CD4-positive, alpha-beta T cell treated with Interleukin-17A for 1 hour (primary cell): ENCODE results near the gene CIT.
"Not testable (repeated sequence)": the region's sequence is repeated elsewhere in the genome, so short reads cannot be mapped to it uniquely, and the experiment has no call there.

Experiments
- DNase-seq: peaks from one replicate; pipeline ENCODE4 v3.0.0-alpha.2; 2020

The CIT gene

GRCh38 chr12:119727600-119728443 is 149.3 kb downstream of the CIT start:
- no peak for DNase-seq

GRCh38 chr12:119725523-119725922 is 151.6 kb downstream of the CIT start:
- DNase-seq, result no peak

- no peak for DNase-seq
Observed at GRCh38 chr12:119721306-119721705, 155.8 kb downstream of the CIT start.

GRCh38 chr12:119720349-119720748 is 156.8 kb downstream of the CIT start:
- no peak for DNase-seq

- no peak for DNase-seq
Observed at GRCh38 chr12:119718141-119718540, 159.0 kb downstream of the CIT start.

- DNase-seq, result no peak
Observed at GRCh38 chr12:119715268-119715620, 161.9 kb downstream of the CIT start.

GRCh38 chr12:119714614-119715267 is 162.4 kb downstream of the CIT start:
- no peak for DNase-seq

GRCh38 chr12:119713551-119714031 is 163.5 kb downstream of the CIT start:
- no peak for DNase-seq

GRCh38 chr12:119712721-119713120 is 164.4 kb downstream of the CIT start:
- no peak for DNase-seq

GRCh38 chr12:119711693-119712092 is 165.4 kb downstream of the CIT start:
- DNase-seq, result no peak

- DNase-seq, result no peak
Observed at GRCh38 chr12:119710965-119711551, 166.1 kb downstream of the CIT start.

- no peak for DNase-seq
Observed at GRCh38 chr12:119710374-119710964, 166.7 kb downstream of the CIT start.

- DNase-seq, result not testable (repeated sequence)
Observed at GRCh38 chr12:119706427-119706826, 170.7 kb downstream of the CIT start.

GRCh38 chr12:119705182-119705581 is 171.9 kb downstream of the CIT start:
- DNase-seq, result no peak

- no peak for DNase-seq
Observed at GRCh38 chr12:119704065-119704747, 172.9 kb downstream of the CIT start.

- no peak for DNase-seq
Observed at GRCh38 chr12:119700078-119700477, 177.0 kb downstream of the CIT start.

- no peak for DNase-seq
Observed at GRCh38 chr12:119699199-119699760, 177.8 kb downstream of the CIT start.

- no peak for DNase-seq
Observed at GRCh38 chr12:119696943-119697342, 180.2 kb downstream of the CIT start.

GRCh38 chr12:119695034-119695433 is 182.1 kb downstream of the CIT start:
- DNase-seq, result no peak

- no peak for DNase-seq
Observed at GRCh38 chr12:119694111-119694510, 183.0 kb downstream of the CIT start.

- no peak for DNase-seq
Observed at GRCh38 chr12:119693511-119693910, 183.6 kb downstream of the CIT start.

- no peak for DNase-seq
Observed at GRCh38 chr12:119692997-119693396, 184.1 kb downstream of the CIT start.

- DNase-seq, result no peak
Observed at GRCh38 chr12:119692410-119692809, 184.7 kb downstream of the CIT start.
